Measurements from ENCODE around the gene MAS1L. TPM values are rescaled to one million over a fixed set of nuclear protein-coding genes. Genes with fewer than 3 reads are reported as not detected.
"Not testable (repeated sequence)": the region's sequence is repeated elsewhere in the genome, so short reads cannot be mapped to it uniquely, and the experiment has no call there.

MAS1L gene
- total RNA-seq, 4 donors from 2014 or later = not detected

- no peak for ATAC-seq (ENCODE audit: low FRiP score)
- DNase-seq (ENCODE audit: low spot score) = no peak
- TF ChIP-seq, protein P1, sequence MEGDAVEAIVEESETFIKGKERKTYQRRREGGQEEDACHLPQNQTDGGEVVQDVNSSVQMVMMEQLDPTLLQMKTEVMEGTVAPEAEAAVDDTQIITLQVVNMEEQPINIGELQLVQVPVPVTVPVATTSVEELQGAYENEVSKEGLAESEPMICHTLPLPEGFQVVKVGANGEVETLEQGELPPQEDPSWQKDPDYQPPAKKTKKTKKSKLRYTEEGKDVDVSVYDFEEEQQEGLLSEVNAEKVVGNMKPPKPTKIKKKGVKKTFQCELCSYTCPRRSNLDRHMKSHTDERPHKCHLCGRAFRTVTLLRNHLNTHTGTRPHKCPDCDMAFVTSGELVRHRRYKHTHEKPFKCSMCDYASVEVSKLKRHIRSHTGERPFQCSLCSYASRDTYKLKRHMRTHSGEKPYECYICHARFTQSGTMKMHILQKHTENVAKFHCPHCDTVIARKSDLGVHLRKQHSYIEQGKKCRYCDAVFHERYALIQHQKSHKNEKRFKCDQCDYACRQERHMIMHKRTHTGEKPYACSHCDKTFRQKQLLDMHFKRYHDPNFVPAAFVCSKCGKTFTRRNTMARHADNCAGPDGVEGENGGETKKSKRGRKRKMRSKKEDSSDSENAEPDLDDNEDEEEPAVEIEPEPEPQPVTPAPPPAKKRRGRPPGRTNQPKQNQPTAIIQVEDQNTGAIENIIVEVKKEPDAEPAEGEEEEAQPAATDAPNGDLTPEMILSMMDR (IDR thresholded peaks at IDR 0.05) = no peak
Observed at GRCh38 chr6:29456971-29457370, 30.8 kb downstream of the MAS1L start, which contains the start of the genes OR11A1 and OR2H1. Gene OR11A1, minus strand, starts transcription at chr6:29457071. Its CDS starts 29,430 bp downstream, at chr6:29427641. Gene OR2H1, plus strand, starts transcription at chr6:29457155. Its CDS starts 4,615 bp downstream, at chr6:29461770.

- no peak for DNase-seq (ENCODE audit: low spot score)
- TF ChIP-seq, protein P1 (IDR thresholded peaks at IDR 0.05) = no peak
- ATAC-seq (ENCODE audit: low FRiP score) = no peak
Observed at GRCh38 chr6:29451471-29452193, 36.1 kb downstream of the MAS1L start.

- TF ChIP-seq, protein P1 (IDR thresholded peaks at IDR 0.05) = no peak
- no peak for ATAC-seq (ENCODE audit: low FRiP score)
Observed at GRCh38 chr6:29447670-29448069, 40.1 kb downstream of the MAS1L start.

GRCh38 chr6:29444031-29444430 lies 43.7 kb downstream of the MAS1L start:
- not testable (repeated sequence) for ATAC-seq (ENCODE audit: low FRiP score); DNase-seq (ENCODE audit: low spot score)

More at GRCh38 chr6:29447670-29448069, 40.1 kb downstream of the MAS1L start:
- no peak for DNase-seq (ENCODE audit: low spot score)

DNA sequence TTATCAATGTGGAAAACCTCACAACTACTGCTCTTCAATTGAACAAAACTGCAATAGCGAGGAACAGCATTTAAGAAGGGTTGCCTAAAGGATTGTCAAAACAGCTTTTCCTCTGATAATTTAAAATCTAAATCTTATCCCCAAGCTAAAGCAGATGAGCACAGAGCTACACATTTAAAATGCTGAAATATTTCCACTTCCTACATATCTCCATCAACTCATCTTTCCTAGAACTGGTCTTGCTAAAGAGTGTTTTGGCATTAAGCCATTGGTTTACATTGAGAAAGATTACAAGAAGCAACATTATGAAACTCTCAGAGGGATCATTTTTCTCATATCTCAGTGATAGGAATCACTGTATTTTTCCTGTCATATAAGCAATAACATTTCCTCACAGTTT lies 45.0 kb downstream of the MAS1L start:
- DNase-seq (ENCODE audit: low spot score) = no peak
- no peak for ATAC-seq (ENCODE audit: low FRiP score)

GRCh38 chr6:29439006-29439405 lies 48.8 kb downstream of the MAS1L start, which contains the start of gene OR10C1:
Gene OR10C1, plus strand, starts transcription at chr6:29439306. Its CDS starts 710 bp downstream, at chr6:29440016.
- ATAC-seq (ENCODE audit: low FRiP score) (no peak), DNase-seq (ENCODE audit: low spot score) (no peak)
- TF ChIP-seq, protein P1 (IDR thresholded peaks at IDR 0.05) = no peak

More for the DNA sequence above, 45.0 kb downstream of the MAS1L start:
- TF ChIP-seq, protein P1 (IDR thresholded peaks at IDR 0.05) = no peak

GRCh38 chr6:29436730-29437129 lies 51.0 kb downstream of the MAS1L start:
- not testable (repeated sequence) for ATAC-seq (ENCODE audit: low FRiP score); DNase-seq (ENCODE audit: low spot score)

Other genes with a start within 250 kb of the MAS1L start
- not detected for gene OR14J1, start 186.3 kb downstream of the MAS1L start, total RNA-seq
- gene OR5V1, start 119.1 kb downstream of the MAS1L start, total RNA-seq = not detected
- gene OR12D3, start 112.7 kb downstream of the MAS1L start, total RNA-seq = not detected
- not detected for gene OR12D2, start 92.3 kb downstream of the MAS1L start, total RNA-seq
- not detected for gene OR12D1, start 73.0 kb downstream of the MAS1L start, total RNA-seq
- gene OR10C1, start 48.6 kb downstream of the MAS1L start, total RNA-seq = not detected
- not detected for gene OR11A1, start 30.9 kb downstream of the MAS1L start, total RNA-seq
- not detected for gene OR2H1, start 30.8 kb downstream of the MAS1L start, total RNA-seq
- gene UBD, start 71.8 kb upstream of the MAS1L start, total RNA-seq = 1 to 10 TPM in 2 of 4 donors, not detected in 2; 1.1 to 4.9 TPM
- gene OR2H2, start 97.2 kb upstream of the MAS1L start, total RNA-seq = not detected
- gene GABBR1, start 145.2 kb upstream of the MAS1L start, total RNA-seq = 10 to 100 TPM; 18.5 to 41.8 (median 21.9) TPM
- not detected for gene MOG, start 169.1 kb upstream of the MAS1L start, total RNA-seq
- 1 to 10 TPM in 2 of 4 donors, not detected in 2; 1.9 to 2.7 TPM for gene ZFP57, start 193.2 kb upstream of the MAS1L start, total RNA-seq
- 100 to 1,000 TPM in 1 of 4 donors, 10 to 100 TPM in 3; 44.0 to 211 (median 76.3) TPM for gene HLA-F, start 235.5 kb upstream of the MAS1L start, total RNA-seq

Data from omental fat pad (tissue), 4 donors.